Neuronal stem cell (in vitro differentiated cells): ENCODE data around the gene GGPS1.
"Not testable (repeated sequence)": the region's sequence is repeated elsewhere in the genome, so short reads cannot be mapped to it uniquely, and the experiment has no call there.

Source experiments
- DNase-seq: peaks from one replicate; pipeline ENCODE4 v3.0.0-alpha.2; 2013; ENCODE audit warnings: low spot score
- H2AFZ ChIP-seq: one replicate; pipeline ENCODE4 v1.6.1; 2013; ENCODE audit warnings: mild to moderate bottlenecking, low read length, inconsistent platforms
- H2AK5ac ChIP-seq: 2 replicates; pipeline ENCODE4 v1.6.1; 2013; ENCODE audit warnings: low read depth, mild to moderate bottlenecking, inconsistent platforms, low read length, moderate library complexity, mixed read lengths
- H2BK120ac ChIP-seq: 2 replicates; pipeline ENCODE4 v1.6.1; 2013; ENCODE audit warnings: low read depth, mild to moderate bottlenecking, inconsistent platforms, low read length, moderate library complexity, mixed read lengths
- H2BK12ac ChIP-seq: one replicate; pipeline ENCODE4 v1.6.1; 2013; ENCODE audit warnings: low read length, inconsistent platforms
- H2BK15ac ChIP-seq: 2 replicates; pipeline ENCODE4 v1.6.1; 2013; ENCODE audit warnings: mild to moderate bottlenecking, low read length, inconsistent platforms, mixed read lengths
- H2BK5ac ChIP-seq: one replicate; pipeline ENCODE4 v1.6.1; 2013; ENCODE audit warnings: inconsistent platforms, mild to moderate bottlenecking, low read length, moderate library complexity
- H3K14ac ChIP-seq: one replicate; pipeline ENCODE4 v1.6.1; 2013; ENCODE audit warnings: low read length, inconsistent platforms
- H3K18ac ChIP-seq: 2 replicates; pipeline ENCODE4 v1.6.1; 2013; ENCODE audit warnings: low read length, inconsistent platforms
- H3K23ac ChIP-seq: 2 replicates; pipeline ENCODE4 v1.6.1; 2013; ENCODE audit warnings: low read depth, mild to moderate bottlenecking, mixed read lengths, low read length, inconsistent platforms; ENCODE audit not compliant: poor library complexity
- H3K27ac ChIP-seq: replicated peaks from 3 replicates; pipeline ENCODE4 v1.5.1; 2013; ENCODE audit warnings: low read length, inconsistent platforms
- H3K27me3 ChIP-seq, 3 experiments: 2 replicates each; pipeline ENCODE4 v1.6.1; 2013; ENCODE audit warnings: low read length in 3 of 3, mild to moderate bottlenecking in 2 of 3, inconsistent platforms in 1 of 3, low read depth in 1 of 3, mixed read lengths in 1 of 3, moderate library complexity in 1 of 3; ENCODE audit not compliant: control insufficient read depth in 3 of 3, insufficient read depth in 3 of 3
- H3K36me3 ChIP-seq, 2 donors: replicated peaks in 1 of 2; 2 replicates each; pipeline ENCODE4 v1.6.1; 2013; ENCODE audit warnings: low read length in 2 of 2; ENCODE audit not compliant: control insufficient read depth in 2 of 2, insufficient read depth in 2 of 2
- H3K4ac ChIP-seq: 2 replicates; pipeline ENCODE4 v1.6.1; 2013; ENCODE audit warnings: inconsistent platforms, mild to moderate bottlenecking, low read length, moderate library complexity
- H3K4me1 ChIP-seq, 2 donors: 1 replicate in 1 of 2; 2 replicates in 1 of 2; pipeline ENCODE4 v1.6.1; 2013; ENCODE audit warnings: low read length in 2 of 2, low read depth in 1 of 2; ENCODE audit not compliant: control insufficient read depth in 2 of 2, insufficient read depth in 1 of 2
- H3K4me2 ChIP-seq: one replicate; pipeline ENCODE4 v1.6.1; 2013; ENCODE audit warnings: mild to moderate bottlenecking, low read length, inconsistent platforms; ENCODE audit not compliant: insufficient read depth, poor library complexity, severe bottlenecking
- H3K4me3 ChIP-seq, 2 donors: 2 replicates each; pipeline ENCODE4 v1.5.1; 2013; ENCODE audit warnings: low read length in 2 of 2, mild to moderate bottlenecking in 2 of 2, inconsistent platforms in 1 of 2, moderate library complexity in 1 of 2
- H3K79me1 ChIP-seq: one replicate; pipeline ENCODE4 v1.6.1; 2013; ENCODE audit warnings: low read depth, mild to moderate bottlenecking, inconsistent platforms, low read length, moderate library complexity
- H3K9ac ChIP-seq: one replicate; pipeline ENCODE4 v1.6.1; 2013; ENCODE audit warnings: mild to moderate bottlenecking, low read depth, low read length, inconsistent platforms; ENCODE audit not compliant: poor library complexity
- H3K9me3 ChIP-seq, 2 donors: replicated peaks in 1 of 2; 2 replicates each; pipeline versions ENCODE3 to v1.6.1; 2013; ENCODE audit warnings: low read length in 2 of 2, mild to moderate bottlenecking in 2 of 2, inconsistent platforms in 1 of 2, low read depth in 1 of 2, mixed read lengths in 1 of 2, moderate library complexity in 1 of 2; ENCODE audit not compliant: control insufficient read depth in 2 of 2, insufficient read depth in 1 of 2
- H4K8ac ChIP-seq: one replicate; pipeline ENCODE4 v1.6.1; 2013; ENCODE audit warnings: low read depth, mild to moderate bottlenecking, inconsistent platforms, low read length, moderate library complexity
- H4K91ac ChIP-seq: one replicate; pipeline ENCODE4 v1.6.1; 2013; ENCODE audit warnings: low read length, low read depth, mild to moderate bottlenecking, inconsistent platforms; ENCODE audit not compliant: poor library complexity
- WGBS, 2 donors: extraction: QIAGEN DNeasy Blood & Tissue Kit; methylation state at CpG; one replicate each; pipeline ENCODE4 v1.1.7; 2013; ENCODE audit warnings: missing lambda C conversion rate in 2 of 2, mixed read lengths in 1 of 2; ENCODE audit not compliant: insufficient read length in 2 of 2, insufficient replicate concordance in 1 of 2; ENCODE audit errors: extremely low coverage in 2 of 2; 5-methylcytosine and 5-hydroxymethylcytosine counted together

Gene GGPS1

GRCh38 chr1:235364189-235364588 is 35.8 kb downstream of the GGPS1 start:
- no CpG with 5 or more reads among the region's 9 CpGs for WGBS, 2 donors
- not testable (repeated sequence) for H2AK5ac ChIP-seq, H3K4me2 ChIP-seq, H3K4ac ChIP-seq, H2BK15ac ChIP-seq, H3K27me3 ChIP-seq, H2BK5ac ChIP-seq, H2BK120ac ChIP-seq, H3K9ac ChIP-seq, H3K4me3 ChIP-seq, H3K36me3 ChIP-seq, DNase-seq, H3K79me1 ChIP-seq, H3K4me1 ChIP-seq, H3K14ac ChIP-seq, H2BK12ac ChIP-seq, H3K18ac ChIP-seq, H2AFZ ChIP-seq, H4K91ac ChIP-seq, H3K9me3 ChIP-seq, H3K23ac ChIP-seq, H4K8ac ChIP-seq, H3K27ac ChIP-seq

GRCh38 chr1:235366286-235366685 is 37.9 kb downstream of the GGPS1 start:
- Histone ChIP-seq H3K9me3 (no peaks in the 10 kb centered on the region), H2BK120ac (no peak overlapping the region), H2AFZ (peak overlapping the region; percentile 89), H2AK5ac (no peak overlapping the region), H3K23ac (no peak overlapping the region), H2BK15ac (no peak overlapping the region), H2BK5ac (no peak overlapping the region), H3K79me1 (peaks cover 4% of the 10 kb centered on the region), H3K27me3 (no peaks in the 10 kb centered on the region), H3K14ac (no peak overlapping the region), H3K4me2 (no peak overlapping the region), H3K4me1 (no peaks in the 10 kb centered on the region), H3K27ac (no peak overlapping the region), H2BK12ac (no peak overlapping the region), H3K36me3 (peaks cover 2 to 3% of the 10 kb centered on the region in 2 donors), H4K91ac (no peak overlapping the region), H3K4ac (no peak overlapping the region), H3K18ac (no peak overlapping the region), H3K9ac (no peak overlapping the region), H4K8ac (no peak overlapping the region), H3K4me3 (no peak overlapping the region)
- no peak for DNase-seq
- WGBS, 2 donors = no CpG with 5 or more reads among the region's 5 CpGs

GRCh38 chr1:235367000-235367908 is 38.9 kb downstream of the GGPS1 start, which contains the start of gene TBCE:
TSS of gene TBCE (plus strand) at chr1:235367427. CDS start at chr1:235380050, 12,623 bp downstream.
- DNase-seq = peak; percentile 90
- Histone ChIP-seq H3K27ac (no peak within 1 kb of the TSS), H2BK120ac (no peak within 1 kb of the TSS)

GRCh38 chr1:235368428-235368827 is 40.1 kb downstream of the GGPS1 start:
- no peak overlapping the region for H2BK5ac ChIP-seq
- H3K23ac ChIP-seq = no peak overlapping the region
- no peak overlapping the region for H3K9ac ChIP-seq
- no peak overlapping the region for H2AK5ac ChIP-seq
- no peak overlapping the region for H2BK15ac ChIP-seq
- H3K27me3 ChIP-seq = no peaks in the 10 kb centered on the region
- no peak overlapping the region for H3K18ac ChIP-seq
- DNase-seq = no peak
- H3K9me3 ChIP-seq = no peaks in the 10 kb centered on the region
- no peak overlapping the region for H2BK12ac ChIP-seq
- H2AFZ ChIP-seq = no peak overlapping the region
- no peak overlapping the region for H4K91ac ChIP-seq
- no peak overlapping the region for H3K27ac ChIP-seq
- H3K4ac ChIP-seq = no peak overlapping the region
- H2BK120ac ChIP-seq = no peak overlapping the region
- WGBS, 2 donors = no CpG with 5 or more reads among the region's 5 CpGs
- H3K4me3 ChIP-seq = peak overlapping the region in 1 of 2 donors; percentile 67
- no peak overlapping the region for H3K4me2 ChIP-seq
- no peaks in the 10 kb centered on the region for H3K4me1 ChIP-seq
- H3K14ac ChIP-seq = no peak overlapping the region
- H3K36me3 ChIP-seq = peaks cover 2 to 9% of the 10 kb centered on the region in 2 donors
- H3K79me1 ChIP-seq = peaks cover 4% of the 10 kb centered on the region
- no peak overlapping the region for H4K8ac ChIP-seq

More at GRCh38 chr1:235367000-235367908, 38.9 kb downstream of the GGPS1 start, which contains the start of gene TBCE:
- no peak within 1 kb of the TSS for H2BK15ac ChIP-seq
- peak within 1 kb of the TSS; percentile 67 for H3K4me2 ChIP-seq
- peak within 1 kb of the TSS; percentile 67 to 88 for H3K4me3 ChIP-seq
- peak within 1 kb of the TSS; percentile 75 for H3K9ac ChIP-seq
- H3K36me3 ChIP-seq = peaks cover 2 to 7% of the 10 kb centered on the region in 2 donors
- no peak within 1 kb of the TSS for H4K91ac ChIP-seq
- H3K4ac ChIP-seq = no peak within 1 kb of the TSS
- no peaks in the 10 kb centered on the region for H3K4me1 ChIP-seq
- peak within 1 kb of the TSS; percentile 89 for H2AFZ ChIP-seq
- H2BK5ac ChIP-seq = no peak within 1 kb of the TSS
- no peak within 1 kb of the TSS for H3K14ac ChIP-seq
- H2BK12ac ChIP-seq = no peak within 1 kb of the TSS
- peaks cover 4% of the 10 kb centered on the region for H3K79me1 ChIP-seq
- H3K18ac ChIP-seq = peak within 1 kb of the TSS; percentile 23
- H3K27me3 ChIP-seq = no peaks in the 10 kb centered on the region
- H2AK5ac ChIP-seq = no peak within 1 kb of the TSS
- H4K8ac ChIP-seq = no peak within 1 kb of the TSS
- WGBS, 2 donors = no CpG with 5 or more reads among the region's 38 CpGs
- no peaks in the 10 kb centered on the region for H3K9me3 ChIP-seq
- H3K23ac ChIP-seq = peak within 1 kb of the TSS; percentile 12
